Lower lobe of right lung (tissue), 2 donors: ENCODE results near the gene HMCES. TPM values are rescaled to one million over a fixed set of nuclear protein-coding genes. Genes with fewer than 3 reads are reported as not detected.

Experiments
- ATAC-seq, 2 donors: fragments of 200-7000 bp; cut with Tn5 transposase; one replicate each; pipeline ENCODE4 v1.9.1; 2020 to 2022; ENCODE audit warnings: mild to moderate bottlenecking in 2 of 2, moderate library complexity in 2 of 2
- DNase-seq: peaks from one replicate; pipeline ENCODE4 v3.0.0-alpha.2; 2020
- H3K27ac ChIP-seq: fragments of 200-600 bp; one replicate; pipeline ENCODE4 v1.8.0; 2022
- H3K27me3 ChIP-seq: fragments of 200-600 bp; one replicate; pipeline ENCODE4 v1.8.0; 2022; ENCODE audit warnings: low read depth
- H3K36me3 ChIP-seq: fragments of 200-600 bp; one replicate; pipeline ENCODE4 v1.8.0; 2022; ENCODE audit warnings: mild to moderate bottlenecking
- H3K4me1 ChIP-seq: fragments of 200-600 bp; one replicate; pipeline ENCODE4 v1.8.0; 2022
- H3K4me3 ChIP-seq: fragments of 200-600 bp; one replicate; pipeline ENCODE4 v1.8.0; 2022; ENCODE audit warnings: mild to moderate bottlenecking
- H3K9me3 ChIP-seq: fragments of 200-600 bp; one replicate; pipeline ENCODE4 v1.8.0; 2022
- CTCF ChIP-seq: fragments of 200-600 bp; IDR thresholded peaks from one replicate; pipeline ENCODE4 v1.8.0; 2022; ENCODE audit warnings: antibody characterized with exemption, mild to moderate bottlenecking
- intact Hi-C: fragments of 100-400 bp; cut with DNase I; formaldehyde crosslinking; loops from one replicate; pipeline ENCODE4 v1.11.0; 2022
- total RNA-seq: library from RNA; stranded (reverse); fragmentation: NEBNext Ultra II Directional; extraction: Animal tissue kit (Norgen Biotek cat#: 25700); gene quantifications from one replicate; pipeline ENCODE4 v1.2.1, GENCODE V29; 2021
- donor health status: DM: no; HTN: yes; CAD: no; lungs with severe emphysema.

HMCES gene
- total RNA-seq, 1 donor from 2014 or later = 28.1 TPM

DNA sequence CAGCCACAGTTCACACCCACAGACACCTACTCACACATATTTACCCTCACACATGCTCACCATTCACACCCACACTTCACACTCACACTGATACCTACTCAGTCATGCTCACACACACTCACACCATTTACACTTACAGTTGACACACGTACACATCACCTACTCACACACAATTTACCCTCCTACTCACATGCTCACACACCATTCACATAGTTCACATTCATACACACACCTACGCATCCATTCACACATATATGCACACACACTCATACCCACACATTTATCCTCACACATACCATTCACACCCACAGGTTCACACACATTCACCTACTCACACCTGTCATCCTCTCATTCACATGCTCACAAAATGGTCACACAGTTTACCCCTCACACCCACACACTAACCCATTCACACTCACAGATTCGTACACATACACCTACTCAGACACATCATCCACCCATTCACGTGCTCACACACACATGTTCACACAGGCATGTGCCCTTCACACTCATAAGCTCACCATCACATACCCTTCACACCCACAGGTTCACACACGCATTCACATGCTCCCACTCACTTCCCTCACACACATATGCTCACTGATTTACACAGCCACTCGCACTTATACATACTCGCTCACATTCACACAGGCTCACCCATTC is 42.3 kb downstream of the HMCES start:
- H3K27me3 ChIP-seq = no peaks in the 10 kb centered on the region
- H3K27ac ChIP-seq = no peak overlapping the region
- H3K4me3 ChIP-seq = no peak overlapping the region
- DNase-seq = no peak
- TF ChIP-seq CTCF = no peak
- no peaks in the 10 kb centered on the region for H3K36me3 ChIP-seq
- H3K9me3 ChIP-seq = no peaks in the 10 kb centered on the region
- intact Hi-C loops = no loop called here
- no peak for ATAC-seq
- H3K4me1 ChIP-seq = peaks cover 15% of the 10 kb centered on the region

GRCh38 chr3:129321887-129322286 is 43.2 kb downstream of the HMCES start:
- DNase-seq (no peak), ATAC-seq (no peak)
- no peak overlapping the region for H3K27ac ChIP-seq
- H3K27me3 ChIP-seq = no peaks in the 10 kb centered on the region
- no peaks in the 10 kb centered on the region for H3K9me3 ChIP-seq
- no peaks in the 10 kb centered on the region for H3K36me3 ChIP-seq
- H3K4me1 ChIP-seq = peaks cover 11% of the 10 kb centered on the region
- intact Hi-C loops = no loop called here
- no peak for TF ChIP-seq CTCF
- no peak overlapping the region for H3K4me3 ChIP-seq

- no peaks in the 10 kb centered on the region for H3K36me3 ChIP-seq
- DNase-seq (no peak), ATAC-seq (no peak)
- no peaks in the 10 kb centered on the region for H3K27me3 ChIP-seq
- intact Hi-C loops = no loop called here
- H3K27ac ChIP-seq = no peak overlapping the region
- H3K4me1 ChIP-seq = no peaks in the 10 kb centered on the region
- no peaks in the 10 kb centered on the region for H3K9me3 ChIP-seq
- TF ChIP-seq CTCF = peak; percentile 29
- H3K4me3 ChIP-seq = no peak overlapping the region
Measured at GRCh38 chr3:129323651-129324294, 45.1 kb downstream of the HMCES start.

DNA sequence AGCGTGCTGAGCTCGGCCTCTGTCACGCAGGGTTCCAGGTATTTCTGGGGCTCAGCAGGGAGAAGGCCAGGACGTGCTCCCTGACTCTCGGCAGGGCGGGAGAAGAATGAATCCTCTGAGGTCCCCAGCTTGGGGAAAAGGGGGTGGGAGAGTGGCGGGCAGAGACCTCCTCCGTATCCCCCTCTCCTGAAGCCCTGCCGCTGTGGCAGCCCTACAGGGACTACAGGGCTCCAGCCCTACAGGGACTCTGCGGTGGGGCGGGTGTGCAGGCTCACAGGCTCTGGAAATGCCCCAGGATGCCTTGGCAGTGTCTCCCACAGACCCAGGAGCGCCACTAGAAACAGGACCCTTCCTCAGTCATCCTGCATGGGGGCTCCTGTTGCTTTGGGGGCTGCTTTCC is 46.2 kb downstream of the HMCES start:
- Histone ChIP-seq H3K4me3 (no peak overlapping the region), H3K9me3 (no peaks in the 10 kb centered on the region), H3K27ac (no peak overlapping the region), H3K36me3 (no peaks in the 10 kb centered on the region), H3K4me1 (no peaks in the 10 kb centered on the region), H3K27me3 (no peaks in the 10 kb centered on the region)
- no peak for TF ChIP-seq CTCF
- intact Hi-C loops = no loop called here
- ATAC-seq (no peak), DNase-seq (no peak)

GRCh38 chr3:129325383-129325782 is 46.7 kb downstream of the HMCES start:
- ATAC-seq = no peak
- no peak for DNase-seq
- intact Hi-C loops = no loop called here

More at GRCh38 chr3:129325383-129325782, 46.7 kb downstream of the HMCES start:
- H3K36me3 ChIP-seq = no peaks in the 10 kb centered on the region
- TF ChIP-seq CTCF = no peak
- H3K9me3 ChIP-seq = no peaks in the 10 kb centered on the region
- no peak overlapping the region for H3K27ac ChIP-seq
- H3K4me1 ChIP-seq = no peaks in the 10 kb centered on the region
- H3K27me3 ChIP-seq = no peaks in the 10 kb centered on the region
- H3K4me3 ChIP-seq = no peak overlapping the region
